ENCODE results near the gene C16orf86. TPM values are rescaled to one million over a fixed set of nuclear protein-coding genes. Genes with fewer than 3 reads are reported as not detected.

Gene C16orf86
- total and polyA plus RNA-seq, 12 donors, result 0.57 to 17.9 (median 8.0) TPM

GRCh38 chr16:67707790-67708189 is 41.2 kb downstream of the C16orf86 start:
- WGBS, 4 donors, result 97 to 98% (median 98%) methylated on average over 5 of the region's 5 CpGs
- no peaks in the 10 kb centered on the region for H3K27me3 ChIP-seq
- DNase-seq, result no peak
- TF ChIP-seq POLR2A (IDR thresholded peaks at IDR 0.05), result no peak
- TF ChIP-seq CTCF (IDR thresholded peaks at IDR 0.05), result no peak
- H3K4me1 ChIP-seq (replicated peaks in 1 of 2), result peaks cover 10 to 16% of the 10 kb centered on the region in 2 donors
- no peaks in the 10 kb centered on the region for H3K36me3 ChIP-seq (replicated peaks in 1 of 2)
- no peaks in the 10 kb centered on the region for H3K9me3 ChIP-seq (replicated peaks in 1 of 3)
- H3K4me3 ChIP-seq, result no peak overlapping the region
- intact Hi-C loops (cut with DNase I), result no loop called here
- no peak overlapping the region for H3K27ac ChIP-seq

- no peaks in the 10 kb centered on the region for H3K27me3 ChIP-seq
- peaks cover 10 to 16% of the 10 kb centered on the region in 2 donors for H3K4me1 ChIP-seq (replicated peaks in 1 of 2)
- intact Hi-C loops (cut with DNase I), result no loop called here
- no peaks in the 10 kb centered on the region for H3K9me3 ChIP-seq (replicated peaks in 1 of 3)
- peak in 6 of 7 donors; percentile 57 to 73 (median 66) for DNase-seq
- H3K4me3 ChIP-seq, result no peak overlapping the region
- no peak for TF ChIP-seq POLR2A (IDR thresholded peaks at IDR 0.05)
- TF ChIP-seq CTCF (IDR thresholded peaks at IDR 0.05), result no peak
- H3K36me3 ChIP-seq (replicated peaks in 1 of 2), result no peaks in the 10 kb centered on the region
- peak overlapping the region in 2 of 5 donors; percentile 3 to 31 for H3K27ac ChIP-seq
- 38 to 65% (median 51%) methylated on average over 2 of the region's 2 CpGs for WGBS, 4 donors
These were observed 41.8 kb downstream of the C16orf86 start for GRCh38 chr16:67708368-67708771.

GRCh38 chr16:67709050-67709449 is 42.4 kb downstream of the C16orf86 start:
- Histone ChIP-seq H3K27ac (peak overlapping the region in 2 of 5 donors; percentile 3 to 31), H3K36me3 (replicated peaks in 1 of 2) (no peaks in the 10 kb centered on the region), H3K9me3 (replicated peaks in 1 of 3) (no peaks in the 10 kb centered on the region), H3K4me3 (no peak overlapping the region), H3K27me3 (no peaks in the 10 kb centered on the region), H3K4me1 (replicated peaks in 1 of 2) (peaks cover 10 to 16% of the 10 kb centered on the region in 2 donors)
- intact Hi-C loops (cut with DNase I), result no loop called here
- DNase-seq, result peak in 4 of 7 donors; percentile 34 to 72 (median 60)
- TF ChIP-seq POLR2A (IDR thresholded peaks at IDR 0.05) (no peak), CTCF (IDR thresholded peaks at IDR 0.05) (no peak)
- 83 to 100% (median 92%) methylated on average over 1 of the region's 1 CpG for WGBS, 4 donors

- Histone ChIP-seq H3K4me1 (replicated peaks in 1 of 2) (peaks cover 7 to 9% of the 10 kb centered on the region in 2 donors), H3K27me3 (no peaks in the 10 kb centered on the region), H3K9me3 (replicated peaks in 1 of 3) (no peaks in the 10 kb centered on the region), H3K36me3 (replicated peaks in 1 of 2) (no peaks in the 10 kb centered on the region), H3K4me3 (no peak overlapping the region), H3K27ac (no peak overlapping the region)
- 91 to 94% (median 92%) methylated on average over 6 of the region's 6 CpGs for WGBS, 4 donors
- TF ChIP-seq POLR2A (IDR thresholded peaks at IDR 0.05), result no peak
- no peak for TF ChIP-seq CTCF (IDR thresholded peaks at IDR 0.05)
- intact Hi-C loops (cut with DNase I), result no loop called here
- no peak for DNase-seq
These were observed 44.0 kb downstream of the C16orf86 start for GRCh38 chr16:67710607-67711006.

All from adrenal gland (tissue), 12 donors.